GM12878 (cell line): Measurements from ENCODE around the gene SLX9. TPM values are rescaled to one million over a fixed set of nuclear protein-coding genes. Genes with fewer than 3 reads are reported as not detected.

Source experiments
- ATAC-seq: fragments of 200-7000 bp; cut with Tn5 transposase; 3 replicates; pipeline ENCODE4 v1.9.1; 2020; ENCODE audit warnings: mild to moderate bottlenecking, moderate library complexity
- BruUV-seq: library from RNA; stranded (reverse); fragments of 400-500 nt; replicated peaks from 2 replicates; lab custom pipeline; 2021; lab: Mats Ljungman, UMichigan
- CTCF ChIA-PET: fragments of 300-600 bp; sonication (Branson Sonifier 250); formaldehyde crosslinking; extraction: SDS; loops from one replicate; lab custom pipeline; 2021; ENCODE audit warnings: inconsistent platforms; lab: Yijun Ruan, JAX
- POLR2A ChIA-PET: fragments of 350-600 bp; formaldehyde crosslinking; extraction: SDS; loops from one replicate; lab custom pipeline; 2021; ENCODE audit warnings: inconsistent platforms; lab: Charles Lee
- RAD21 ChIA-PET: fragments of 300-600 bp; sonication (Branson Sonifier 250); formaldehyde crosslinking; loops from one replicate; lab custom pipeline; 2023; ENCODE audit warnings: antibody characterized with exemption; ENCODE audit not compliant: unreplicated experiment; lab: Charles Lee
- SMC1A ChIA-PET: fragments of 300-600 bp; sonication (Branson Sonifier 250); formaldehyde crosslinking; loops from one replicate; lab custom pipeline; 2023; ENCODE audit not compliant: unreplicated experiment, uncharacterized antibody; lab: Charles Lee
- DNase-seq: peaks from one replicate; pipeline ENCODE4 v3.0.0-alpha.2; 2011; ENCODE audit warnings: low read depth, low spot score
- FAIRE-seq: peaks from 3 replicates; lab custom pipeline; 2011; peaks lifted over from hg19 to GRCh38; lab: Jason Lieb, UNC
- H2AFZ ChIP-seq: 2 replicates; pipeline ENCODE4 v1.6.0; 2011; ENCODE audit warnings: low read depth, low read length, control low read depth; ENCODE audit not compliant: control insufficient read depth
- H3K27ac ChIP-seq: 2 replicates; pipeline ENCODE4 v1.5.1; 2011; ENCODE audit warnings: control low read depth; ENCODE audit not compliant: control insufficient read depth, insufficient read depth
- H3K27me3 ChIP-seq, 2 experiments: replicated peaks in 1 of 2; 2 replicates each; pipeline versions ENCODE4 v1.6.0 to v1.6.1; 2011; ENCODE audit warnings: low read length in 1 of 2; ENCODE audit not compliant: control insufficient read depth in 2 of 2, insufficient read depth in 2 of 2
- H3K36me3 ChIP-seq, 2 experiments: 2 replicates each; pipeline ENCODE4 v1.5.1; 2011; ENCODE audit warnings: low read length in 1 of 2; ENCODE audit not compliant: control insufficient read depth in 2 of 2, insufficient read depth in 2 of 2
- H3K4me1 ChIP-seq: 2 replicates; pipeline ENCODE4 v1.6.1; 2011; ENCODE audit warnings: mild to moderate bottlenecking, low read length, moderate library complexity, mixed read lengths; ENCODE audit not compliant: control insufficient read depth, insufficient read depth
- H3K4me2 ChIP-seq: 2 replicates; pipeline ENCODE4 v1.6.0; 2011; ENCODE audit warnings: control low read depth; ENCODE audit not compliant: control insufficient read depth, insufficient read depth
- H3K4me3 ChIP-seq: fragments of 200-600 bp; sonication (generic); 2 replicates; pipeline ENCODE4 v1.5.1; 2016
- H3K79me2 ChIP-seq: 2 replicates; pipeline ENCODE4 v1.6.0; 2011; ENCODE audit warnings: low read length; ENCODE audit not compliant: control insufficient read depth, insufficient read depth
- H3K9ac ChIP-seq: 2 replicates; pipeline ENCODE4 v1.8.0; 2011; ENCODE audit warnings: low read length, control low read depth, mixed read lengths; ENCODE audit not compliant: control insufficient read depth, insufficient read depth
- H3K9me3 ChIP-seq: replicated peaks from 3 replicates; pipeline ENCODE4 v1.5.1; 2011; ENCODE audit warnings: mild to moderate bottlenecking, low read length; ENCODE audit not compliant: control insufficient read depth, insufficient read depth
- H4K20me1 ChIP-seq: 2 replicates; pipeline ENCODE4 v1.6.0; 2011; ENCODE audit not compliant: control insufficient read depth, insufficient read depth
- ASH2L ChIP-seq: fragments of 300-600, 200-600 bp; sonication (generic); IDR thresholded peaks from 2 replicates; pipeline ENCODE4 v1.6.1; 2017; ENCODE audit warnings: low read depth, mild to moderate bottlenecking, borderline replicate concordance
- BHLHE40 ChIP-seq, 2 experiments: fragments of 450-650 bp in 1 of 2; IDR thresholded peaks; 2 replicates each; pipeline ENCODE4 v1.6.1; 2011 to 2017; ENCODE audit warnings: low read depth in 2 of 2, borderline replicate concordance in 1 of 2, improper control_type of control experiment in 1 of 2, low read length in 1 of 2, mild to moderate bottlenecking in 1 of 2
- CREM ChIP-seq: IDR thresholded peaks from 2 replicates; pipeline ENCODE4 v1.6.1; 2014; ENCODE audit warnings: antibody characterized with exemption, low read depth
- EP300 ChIP-seq, 2 experiments: fragments of 150-350 bp in 1 of 2; IDR thresholded peaks; 2 replicates each; pipeline ENCODE4 v1.6.1; 2011 to 2012; ENCODE audit warnings: low read depth in 2 of 2, low read length in 2 of 2, borderline replicate concordance in 1 of 2, improper control_type of control experiment in 1 of 2, inconsistent platforms in 1 of 2; ENCODE audit not compliant: control insufficient read depth in 1 of 2
- MYB ChIP-seq: fragments of 150-350 bp; IDR thresholded peaks from 2 replicates; pipeline ENCODE4 v1.6.1; 2014; ENCODE audit warnings: mild to moderate bottlenecking, low read depth, low read length, borderline replicate concordance
- NFXL1 ChIP-seq: fragments of 450-650 bp; IDR thresholded peaks from 2 replicates; pipeline ENCODE4 v1.6.1; 2017; ENCODE audit warnings: antibody characterized with exemption, mild to moderate bottlenecking, borderline replicate concordance
- SMC3 ChIP-seq: IDR thresholded peaks from 2 replicates; pipeline ENCODE4 v1.6.1; 2011; ENCODE audit warnings: low read length, improper control_type of control experiment, borderline replicate concordance
- TARDBP ChIP-seq: IDR thresholded peaks from 2 replicates; pipeline ENCODE4 v1.6.1; 2016; ENCODE audit warnings: borderline replicate concordance
- TBL1XR1 ChIP-seq: IDR thresholded peaks from 2 replicates; pipeline ENCODE4 v1.6.1; 2012; ENCODE audit warnings: low read depth, low read length, improper control_type of control experiment
- WGBS: methylation state at CpG from one replicate; pipeline ENCODE4 v1.1.6; 2016; ENCODE audit warnings: low lambda C conversion rate; ENCODE audit not compliant: insufficient replicate concordance, insufficient coverage; ENCODE audit errors: missing lambda C conversion rate; 5-methylcytosine and 5-hydroxymethylcytosine counted together
- in situ Hi-C: fragments of 300-500 bp; cut with MboI; formaldehyde crosslinking; loops from 9 replicates; pipeline ENCODE4 v1.14.3; 2018; ENCODE audit warnings: mixed read lengths
- intact Hi-C: fragments of 100-400 bp; cut with micrococcal nuclease; formaldehyde crosslinking; loops from one replicate; pipeline ENCODE4 v1.14.2; 2022; ENCODE audit not compliant: unreplicated experiment
- polyA plus RNA-seq, 11 experiments: library from polyadenylated mRNA; depleted of rRNA in 4 of 11; unstranded in 6 of 11; stranded (reverse) in 5 of 11; fragments of >200 nt; fragmentation: Nextera tagmentation in 4 of 11; fragmentation: Illumina TruSeq in 1 of 11; extraction: Ambion mirVana in 4 of 11; extraction: Trizol in 1 of 11; gene quantifications; 1 replicate in 1 of 11; 2 replicates in 10 of 11; pipeline versions ENCODE4 v1.2.1 to v1.2.3, GENCODE V29; 2011 to 2016; ENCODE audit warnings: inconsistent platforms in 2 of 11, missing spikeins in 2 of 11, low read depth in 1 of 11
- total RNA-seq, 4 experiments: library from RNA; depleted of rRNA in 3 of 4; stranded (reverse); fragments of >200 nt in 3 of 4; fragmentation: Illumina TruSeq in 1 of 4; extraction: Trizol in 1 of 4; gene quantifications; 2 replicates each; pipeline versions ENCODE4 v1.2.1 to v1.2.3, GENCODE V29; 2013 to 2021
- TF ChIP-seq, protein P1 (sequence below), 3 experiments: IDR thresholded peaks in 2 of 3; conservative IDR thresholded peaks in 1 of 3; 2 replicates each; pipeline ENCODE4 v1.5.1; 2011; ENCODE audit warnings: low read depth in 3 of 3, low read length in 3 of 3, mild to moderate bottlenecking in 3 of 3, control low read depth in 2 of 3, moderate library complexity in 2 of 3, inconsistent platforms in 1 of 3, mixed read lengths in 1 of 3; ENCODE audit not compliant: control insufficient read depth in 2 of 3, insufficient read depth in 1 of 3; ENCODE audit errors: extremely low read depth in 1 of 3
- TF ChIP-seq, protein P2 (sequence below): IDR thresholded peaks from 2 replicates; pipeline ENCODE4 v1.6.1; 2011; ENCODE audit warnings: low read depth, mild to moderate bottlenecking, low read length, moderate library complexity, borderline replicate concordance; ENCODE audit errors: extremely low read depth
- TF ChIP-seq, protein P3 (sequence below): fragments of 450-650 bp; IDR thresholded peaks from 2 replicates; pipeline ENCODE4 v1.6.1; 2017; ENCODE audit warnings: borderline replicate concordance
- TF ChIP-seq, protein P4 (sequence below): fragments of 450-650 bp; IDR thresholded peaks from 2 replicates; pipeline ENCODE4 v1.6.1; 2018; ENCODE audit warnings: mild to moderate bottlenecking, low read depth, moderate library complexity; ENCODE audit not compliant: partially characterized antibody

The SLX9 gene
- total and polyA plus RNA-seq, 10 of the 15 experiments (the other 5 are each of a cell fraction or from before 2014, with no cell fraction given), result 0.69 to 81.3 (median 33.9) TPM

DNA sequence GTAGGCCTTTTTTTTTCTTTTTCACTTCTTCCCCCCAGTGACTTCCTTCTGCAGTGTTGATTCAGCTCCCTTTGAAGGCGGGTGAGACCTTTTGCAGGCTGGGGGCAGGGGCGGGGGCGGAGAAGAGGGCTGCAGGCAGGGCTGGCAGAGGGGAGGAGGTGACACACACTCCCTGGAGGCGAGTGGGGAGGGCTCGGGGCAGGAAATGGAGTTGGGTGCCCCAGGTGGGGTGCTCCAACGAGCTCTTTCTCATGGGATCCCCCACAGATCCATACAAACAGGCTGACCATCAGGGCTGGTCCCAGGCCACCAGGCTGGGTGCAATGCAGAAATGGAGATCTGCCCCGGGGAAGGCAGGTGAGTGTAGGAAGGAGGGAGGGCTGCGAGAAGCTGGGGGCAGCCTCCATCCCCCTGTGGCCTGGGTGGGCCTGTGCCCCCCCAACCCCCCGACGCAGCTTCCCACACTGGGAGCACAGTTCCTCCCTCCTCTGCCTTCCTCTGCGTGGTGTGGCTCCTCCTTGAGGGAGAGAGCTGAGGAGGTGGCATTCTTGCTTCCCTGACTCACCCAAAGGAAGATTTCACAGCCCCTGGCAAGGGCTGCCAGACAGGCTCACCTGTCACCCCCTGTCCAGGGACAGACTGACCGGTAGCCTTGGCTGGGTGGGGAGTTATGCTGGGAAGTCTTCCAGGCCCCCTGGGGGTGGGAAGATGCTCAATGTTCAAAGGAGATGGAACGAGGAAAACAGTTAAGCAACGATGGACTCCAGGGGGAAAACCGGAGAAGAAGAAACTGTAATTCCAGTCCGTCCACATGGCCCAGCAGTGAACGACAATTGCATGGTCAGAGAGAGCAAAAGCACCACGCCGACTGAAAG is 12.0 kb upstream of the SLX9 start:
- H4K20me1 ChIP-seq, result no peaks in the 10 kb centered on the region
- no peaks in the 10 kb centered on the region for H3K27me3 ChIP-seq
- POLR2A ChIA-PET, result interaction anchor here (0.6 to 5.7 kb wide), 19 partner anchors 7 to 184 kb away, joined by 3 to 59 read pairs (median 7); partner anchors contain the start of genes ITGB2, PTTG1IP and SUMO3
- H3K79me2 ChIP-seq, result peaks cover 15% of the 10 kb centered on the region
- in situ Hi-C loops (no loop called here), intact Hi-C loops (no loop called here)
- TSS peak; percentile 57 for BruUV-seq
- H3K36me3 ChIP-seq, result no peaks in the 10 kb centered on the region
- H2AFZ ChIP-seq, result peak overlapping the region; percentile 26; the same call in 1 of the 2 replicates
- peak overlapping the region; percentile 58 for H3K4me2 ChIP-seq
- CTCF ChIA-PET, result interaction anchor here (0.6 to 2.9 kb wide), 16 partner anchors 8 to 632 kb away, joined by 3 to 14 read pairs (median 4); partner anchors contain the start of gene UBE2G2
- peak; percentile 54 for FAIRE-seq
- peak overlapping the region; percentile 59 for H3K4me3 ChIP-seq
- under 1% methylated on average over 19 of the region's 19 CpGs for WGBS
- H3K4me1 ChIP-seq, result peaks cover 43% of the 10 kb centered on the region
- peak overlapping the region; percentile 91 for H3K27ac ChIP-seq
- H3K9me3 ChIP-seq, result no peaks in the 10 kb centered on the region
- peak; percentile 87 for DNase-seq
- SMC1A ChIA-PET, result interaction anchor here (0.8 to 4.7 kb wide), 10 partner anchors 11 to 182 kb away, joined by 3 to 31 read pairs (median 4); partner anchors contain the start of genes PTTG1IP and UBE2G2
- RAD21 ChIA-PET, result interaction anchor here (0.6 to 4.4 kb wide), 23 partner anchors 8 to 1208 kb away, joined by 3 to 23 read pairs (median 5); partner anchors contain the start of genes PTTG1IP and UBE2G2
- H3K9ac ChIP-seq, result peak overlapping the region; percentile 50
- ATAC-seq, result peak; percentile 72
- no peak for TF ChIP-seq SMC3
- peak; percentile 80; the same call in 1 of the 2 replicates for TF ChIP-seq NFXL1
- TF ChIP-seq, protein P1, sequence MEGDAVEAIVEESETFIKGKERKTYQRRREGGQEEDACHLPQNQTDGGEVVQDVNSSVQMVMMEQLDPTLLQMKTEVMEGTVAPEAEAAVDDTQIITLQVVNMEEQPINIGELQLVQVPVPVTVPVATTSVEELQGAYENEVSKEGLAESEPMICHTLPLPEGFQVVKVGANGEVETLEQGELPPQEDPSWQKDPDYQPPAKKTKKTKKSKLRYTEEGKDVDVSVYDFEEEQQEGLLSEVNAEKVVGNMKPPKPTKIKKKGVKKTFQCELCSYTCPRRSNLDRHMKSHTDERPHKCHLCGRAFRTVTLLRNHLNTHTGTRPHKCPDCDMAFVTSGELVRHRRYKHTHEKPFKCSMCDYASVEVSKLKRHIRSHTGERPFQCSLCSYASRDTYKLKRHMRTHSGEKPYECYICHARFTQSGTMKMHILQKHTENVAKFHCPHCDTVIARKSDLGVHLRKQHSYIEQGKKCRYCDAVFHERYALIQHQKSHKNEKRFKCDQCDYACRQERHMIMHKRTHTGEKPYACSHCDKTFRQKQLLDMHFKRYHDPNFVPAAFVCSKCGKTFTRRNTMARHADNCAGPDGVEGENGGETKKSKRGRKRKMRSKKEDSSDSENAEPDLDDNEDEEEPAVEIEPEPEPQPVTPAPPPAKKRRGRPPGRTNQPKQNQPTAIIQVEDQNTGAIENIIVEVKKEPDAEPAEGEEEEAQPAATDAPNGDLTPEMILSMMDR (IDR thresholded peaks at IDR 0.05 in 2 of 3, conservative IDR thresholded peaks at IDR 0.05 in 1 of 3; ENCODE audit: control insufficient read depth in 2 of 3, extremely low read depth in 1 of 3, insufficient read depth in 1 of 3, low read depth in 3 of 3, low read length in 3 of 3), result peak in 1 of 3 experiments; percentile 8; a peak in 1 of 6 replicates
- TF ChIP-seq CREM, result peak; percentile 67
- TF ChIP-seq TBL1XR1, result peak; percentile 71; the same call in 1 of the 2 replicates
- 0 out of 2 replicates have a peak, but pooled peaks have one; percentile 18 for TF ChIP-seq TARDBP
- no peak for TF ChIP-seq ASH2L
- no peak for TF ChIP-seq MYB
- TF ChIP-seq, protein P2, sequence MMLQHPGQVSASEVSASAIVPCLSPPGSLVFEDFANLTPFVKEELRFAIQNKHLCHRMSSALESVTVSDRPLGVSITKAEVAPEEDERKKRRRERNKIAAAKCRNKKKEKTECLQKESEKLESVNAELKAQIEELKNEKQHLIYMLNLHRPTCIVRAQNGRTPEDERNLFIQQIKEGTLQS, result no peak
- TF ChIP-seq BHLHE40 (IDR thresholded peaks at IDR 0.05; ENCODE audit: borderline replicate concordance in 1 of 2, low read depth in 2 of 2, low read length in 1 of 2), result peak; percentile 54 to 70; a peak in 3 of 4 replicates
- peak; percentile 73 to 79; a peak in 3 of 4 replicates for TF ChIP-seq EP300 (IDR thresholded peaks at IDR 0.05; ENCODE audit: borderline replicate concordance in 1 of 2, control insufficient read depth in 1 of 2, low read depth in 2 of 2, low read length in 2 of 2)
- TF ChIP-seq, protein P3, sequence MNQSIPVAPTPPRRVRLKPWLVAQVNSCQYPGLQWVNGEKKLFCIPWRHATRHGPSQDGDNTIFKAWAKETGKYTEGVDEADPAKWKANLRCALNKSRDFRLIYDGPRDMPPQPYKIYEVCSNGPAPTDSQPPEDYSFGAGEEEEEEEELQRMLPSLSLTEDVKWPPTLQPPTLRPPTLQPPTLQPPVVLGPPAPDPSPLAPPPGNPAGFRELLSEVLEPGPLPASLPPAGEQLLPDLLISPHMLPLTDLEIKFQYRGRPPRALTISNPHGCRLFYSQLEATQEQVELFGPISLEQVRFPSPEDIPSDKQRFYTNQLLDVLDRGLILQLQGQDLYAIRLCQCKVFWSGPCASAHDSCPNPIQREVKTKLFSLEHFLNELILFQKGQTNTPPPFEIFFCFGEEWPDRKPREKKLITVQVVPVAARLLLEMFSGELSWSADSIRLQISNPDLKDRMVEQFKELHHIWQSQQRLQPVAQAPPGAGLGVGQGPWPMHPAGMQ, result no peak
- TF ChIP-seq, protein P4, sequence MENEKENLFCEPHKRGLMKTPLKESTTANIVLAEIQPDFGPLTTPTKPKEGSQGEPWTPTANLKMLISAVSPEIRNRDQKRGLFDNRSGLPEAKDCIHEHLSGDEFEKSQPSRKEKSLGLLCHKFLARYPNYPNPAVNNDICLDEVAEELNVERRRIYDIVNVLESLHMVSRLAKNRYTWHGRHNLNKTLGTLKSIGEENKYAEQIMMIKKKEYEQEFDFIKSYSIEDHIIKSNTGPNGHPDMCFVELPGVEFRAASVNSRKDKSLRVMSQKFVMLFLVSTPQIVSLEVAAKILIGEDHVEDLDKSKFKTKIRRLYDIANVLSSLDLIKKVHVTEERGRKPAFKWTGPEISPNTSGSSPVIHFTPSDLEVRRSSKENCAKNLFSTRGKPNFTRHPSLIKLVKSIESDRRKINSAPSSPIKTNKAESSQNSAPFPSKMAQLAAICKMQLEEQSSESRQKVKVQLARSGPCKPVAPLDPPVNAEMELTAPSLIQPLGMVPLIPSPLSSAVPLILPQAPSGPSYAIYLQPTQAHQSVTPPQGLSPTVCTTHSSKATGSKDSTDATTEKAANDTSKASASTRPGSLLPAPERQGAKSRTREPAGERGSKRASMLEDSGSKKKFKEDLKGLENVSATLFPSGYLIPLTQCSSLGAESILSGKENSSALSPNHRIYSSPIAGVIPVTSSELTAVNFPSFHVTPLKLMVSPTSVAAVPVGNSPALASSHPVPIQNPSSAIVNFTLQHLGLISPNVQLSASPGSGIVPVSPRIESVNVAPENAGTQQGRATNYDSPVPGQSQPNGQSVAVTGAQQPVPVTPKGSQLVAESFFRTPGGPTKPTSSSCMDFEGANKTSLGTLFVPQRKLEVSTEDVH, result no peak
